CD4-positive, alpha-beta T cell treated with Interleukin-6 at 100 ng/mL for 8 hours (primary cell): ENCODE measurements around the gene ANAPC13.

Experiments
- DNase-seq: peaks from one replicate; pipeline ENCODE4 v3.0.0-alpha.2; 2020; ENCODE audit warnings: mixed read lengths, low spot score

Gene ANAPC13

DNA sequence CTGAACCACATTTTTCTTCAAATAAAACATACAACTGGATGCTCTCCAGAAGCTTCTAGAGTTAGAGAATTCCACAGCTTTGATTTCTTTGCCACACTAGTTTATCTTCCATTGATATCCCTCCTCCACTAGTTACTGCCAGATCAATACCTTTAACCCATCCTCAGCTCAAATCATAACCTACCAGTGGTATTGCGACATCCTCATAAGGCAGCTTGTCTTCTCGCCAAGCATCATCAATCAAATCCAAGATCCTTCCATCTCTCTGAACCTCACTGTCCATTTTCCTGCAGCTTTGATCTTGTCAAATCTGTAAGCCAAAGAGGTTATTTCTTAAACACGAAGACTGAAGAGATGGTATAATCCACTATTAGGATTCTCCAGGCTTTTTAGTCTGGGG, 3.2 kb downstream of the ANAPC13 start:
- DNase-seq = no peak

DNA sequence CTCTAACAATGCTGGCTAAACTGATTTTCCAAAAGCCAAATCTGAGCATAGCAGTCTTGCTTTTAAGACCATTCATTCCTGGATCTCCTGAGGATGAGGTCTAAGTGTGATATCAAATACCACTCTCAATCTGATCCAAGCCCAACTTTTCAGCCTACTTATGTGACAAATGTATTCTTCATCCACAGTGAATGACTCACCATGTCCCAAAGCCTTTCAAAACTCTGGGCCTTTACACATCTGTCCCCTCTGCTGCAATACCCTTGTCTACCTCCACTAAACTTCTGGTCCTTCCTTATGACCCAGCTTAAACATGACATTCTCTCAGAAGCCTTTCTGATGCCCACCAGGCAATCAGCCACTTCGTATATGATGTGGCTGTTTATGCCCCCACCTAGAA, 4.6 kb downstream of the ANAPC13 start:
- no peak for DNase-seq

DNA sequence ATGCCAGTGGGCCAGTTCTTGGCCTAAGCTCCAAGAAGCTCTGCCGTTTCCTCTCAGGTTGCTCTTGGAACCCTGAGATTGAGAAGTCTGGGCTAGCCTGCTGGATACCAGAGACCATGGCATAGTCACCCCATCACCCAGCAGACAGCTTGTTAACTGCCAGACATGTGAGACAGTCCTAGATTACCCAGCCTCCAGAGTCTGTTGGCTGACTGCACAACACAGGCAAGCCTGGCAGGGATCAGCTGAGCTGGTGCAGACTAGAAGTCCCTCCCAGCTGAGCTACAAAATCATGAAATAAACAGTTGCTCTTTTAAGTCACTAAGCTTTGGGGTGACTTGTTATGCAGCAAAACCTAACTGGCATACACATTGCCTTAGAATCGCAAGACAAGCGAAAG, 5.2 kb downstream of the ANAPC13 start:
- DNase-seq = no peak

DNA sequence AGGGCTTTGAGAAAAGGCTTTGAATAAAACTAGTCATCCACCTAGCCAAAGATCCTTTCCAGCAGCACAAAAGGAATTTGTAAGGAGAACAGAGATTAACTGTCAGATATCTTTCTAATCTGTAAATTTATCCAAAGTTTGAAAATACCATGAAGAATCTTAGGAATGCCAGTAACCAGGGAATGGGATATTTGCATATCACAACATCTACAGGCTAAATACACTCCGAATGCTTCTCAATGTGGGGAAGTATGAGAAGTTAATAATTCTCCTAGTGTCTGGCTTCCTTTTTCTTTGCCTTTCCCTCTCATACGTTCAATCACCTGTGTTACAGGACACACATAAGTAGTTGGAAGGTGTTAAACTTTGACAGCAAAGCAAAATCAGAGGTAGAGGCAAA, 7.8 kb downstream of the ANAPC13 start:
- no peak for DNase-seq

DNA sequence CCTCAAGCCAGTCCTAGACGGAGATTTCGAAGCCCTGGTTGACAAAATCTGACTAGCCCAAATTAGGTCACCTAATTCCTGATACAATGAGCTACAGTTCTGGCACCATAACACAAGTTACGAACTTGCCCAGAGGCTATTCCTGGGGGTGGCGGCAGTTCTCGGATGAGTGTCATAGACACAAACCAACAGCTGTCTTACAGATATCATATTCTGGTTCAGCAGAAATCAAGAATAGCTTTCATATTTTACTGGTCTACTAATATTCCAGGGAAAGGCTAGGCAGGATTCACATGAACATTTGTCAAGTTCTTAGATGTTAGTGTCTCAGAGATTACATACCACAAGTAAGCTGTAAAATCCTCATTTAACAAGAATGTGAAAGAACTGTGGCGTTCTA, 8.8 kb downstream of the ANAPC13 start:
- no peak for DNase-seq

DNA sequence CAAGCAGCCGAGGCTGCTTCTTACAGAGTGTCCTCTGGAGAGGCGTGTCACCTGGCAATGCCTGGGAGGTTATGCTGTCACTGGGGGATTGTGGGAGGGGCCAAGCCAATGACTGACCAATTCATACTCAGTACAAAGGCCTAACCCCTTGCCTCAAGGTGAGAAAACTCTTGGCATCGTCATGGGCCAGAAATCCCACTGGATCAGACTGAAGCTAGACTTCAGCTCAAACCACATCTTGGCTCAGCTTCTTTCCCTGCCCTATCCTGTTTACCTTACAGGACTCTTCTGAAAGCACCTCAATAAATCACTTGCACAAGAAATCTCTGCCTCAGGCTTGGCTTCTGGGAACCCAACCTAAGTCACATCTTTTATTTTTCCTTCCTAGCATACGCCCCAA, 9.5 kb downstream of the ANAPC13 start:
- no peak for DNase-seq

DNA sequence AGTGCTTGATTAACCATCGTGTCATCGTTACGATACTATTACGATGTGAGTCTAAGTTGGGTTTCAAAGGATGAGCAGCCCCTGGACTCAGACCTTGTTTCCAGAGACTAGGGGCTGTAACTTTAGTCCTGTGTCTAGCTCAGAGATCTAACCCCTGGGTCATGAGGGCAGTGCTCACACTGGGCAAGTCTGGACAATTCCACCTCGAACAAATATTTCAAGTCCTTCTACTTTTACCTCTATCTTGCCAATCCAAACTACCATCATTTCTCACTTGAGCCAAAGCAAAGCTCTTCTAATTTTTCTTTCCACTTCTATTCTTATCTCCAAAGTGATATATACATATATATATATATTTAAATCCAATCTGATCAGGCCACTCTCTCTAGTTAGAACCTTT, 10.8 kb downstream of the ANAPC13 start:
- no peak for DNase-seq

DNA sequence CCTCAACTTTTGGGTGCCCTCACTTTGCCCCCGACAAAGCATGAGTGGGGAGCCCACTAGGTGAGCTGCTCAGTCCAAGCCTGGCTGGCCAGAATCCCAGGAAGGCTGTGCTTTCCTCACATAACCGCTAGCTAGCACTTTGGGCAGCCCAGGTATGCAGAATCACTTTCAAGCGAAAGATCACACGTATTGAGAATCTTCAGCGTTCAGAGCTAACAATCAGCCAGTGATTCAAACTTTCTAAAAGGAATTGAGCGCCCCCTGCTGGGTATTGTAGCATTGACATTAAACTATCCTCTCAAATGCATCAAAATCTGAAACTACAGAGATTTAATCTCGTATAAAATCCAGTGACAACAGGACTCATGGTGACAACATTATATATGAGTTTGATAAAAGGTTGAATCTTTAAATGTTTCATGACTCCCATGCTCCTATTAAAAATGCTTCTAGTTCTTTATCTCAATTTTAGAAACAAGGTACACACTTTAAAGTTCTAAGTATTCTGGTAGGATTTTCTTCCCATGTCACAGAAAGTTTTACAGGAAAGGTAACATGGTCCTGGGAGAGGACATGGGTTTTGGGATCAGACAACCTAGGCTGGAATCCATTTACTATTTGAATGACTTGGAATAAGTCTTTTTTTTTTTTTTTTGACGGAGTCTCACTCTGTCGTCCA, 11.8 kb downstream of the ANAPC13 start:
- DNase-seq = peak; percentile 70

DNA sequence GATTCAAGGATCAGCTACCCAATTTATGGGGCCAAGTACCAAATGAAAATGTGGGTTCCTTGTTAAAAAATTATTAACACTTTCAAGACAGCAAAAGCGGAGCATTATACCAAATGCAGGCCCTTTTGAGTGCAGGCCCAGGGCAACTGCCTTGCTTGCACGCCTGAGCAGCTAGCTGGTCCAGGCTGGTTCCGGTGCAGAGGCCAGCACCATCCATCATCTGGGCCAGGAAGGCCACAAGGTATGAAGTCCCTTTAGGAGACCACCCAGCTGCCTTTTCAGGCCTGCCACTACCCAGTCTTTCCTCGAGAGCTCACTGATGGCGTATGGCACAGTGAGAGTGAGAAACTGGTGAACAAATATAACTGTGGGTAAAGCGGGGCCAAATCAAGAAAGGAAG, 13.0 kb downstream of the ANAPC13 start:
- no peak for DNase-seq

DNA sequence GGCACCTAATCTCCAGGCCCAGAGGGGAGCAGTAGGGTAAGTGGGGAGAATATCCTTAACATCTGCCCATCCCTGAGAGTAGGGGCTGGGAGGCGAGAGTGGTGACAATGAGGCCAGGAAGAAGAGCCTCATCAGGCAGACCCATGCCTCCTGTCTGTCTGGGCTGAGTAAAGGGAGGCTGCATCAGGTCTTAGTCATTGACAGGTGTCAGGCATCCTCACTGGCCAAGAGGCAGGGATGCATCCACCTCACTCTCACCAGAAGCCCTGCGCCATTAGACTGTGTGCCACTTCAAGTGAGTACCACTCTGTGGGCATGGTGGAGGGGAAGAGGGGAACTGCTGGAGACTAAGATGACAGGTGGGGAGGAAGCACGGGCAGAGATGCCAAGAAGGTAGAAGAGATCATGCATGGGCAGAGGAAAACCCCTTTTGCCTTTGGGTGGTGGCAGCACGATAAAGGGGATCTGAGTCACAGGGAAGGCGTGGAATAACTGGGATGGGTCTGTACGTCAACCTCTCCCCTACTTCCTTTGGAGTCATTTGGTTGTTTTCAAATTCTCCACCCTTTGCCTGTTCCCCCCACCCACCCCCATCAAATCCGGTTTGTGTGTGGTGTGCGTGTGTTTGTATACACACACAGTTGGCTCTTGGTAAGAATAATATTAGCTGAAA, 14.1 kb downstream of the ANAPC13 start:
- no peak for DNase-seq

DNA sequence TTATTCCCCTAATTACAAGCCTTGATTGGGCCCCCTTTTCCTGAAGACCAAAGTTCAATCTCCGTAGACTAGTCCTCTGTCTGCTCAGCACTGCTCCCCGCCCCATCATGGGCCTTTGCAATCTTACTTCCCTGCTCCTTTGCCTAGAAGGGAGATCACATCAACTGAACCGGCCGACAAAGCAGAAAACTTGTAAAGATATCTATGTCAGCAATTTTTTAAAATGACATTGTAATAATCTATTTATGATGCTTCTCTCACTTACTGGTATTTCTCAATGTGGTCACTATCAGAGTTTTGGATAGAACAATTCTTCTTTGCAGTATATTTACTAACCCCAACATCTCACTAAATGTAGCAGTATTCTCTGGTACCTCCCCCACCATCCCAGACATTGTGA, 17.3 kb downstream of the ANAPC13 start:
- DNase-seq = no peak

DNA sequence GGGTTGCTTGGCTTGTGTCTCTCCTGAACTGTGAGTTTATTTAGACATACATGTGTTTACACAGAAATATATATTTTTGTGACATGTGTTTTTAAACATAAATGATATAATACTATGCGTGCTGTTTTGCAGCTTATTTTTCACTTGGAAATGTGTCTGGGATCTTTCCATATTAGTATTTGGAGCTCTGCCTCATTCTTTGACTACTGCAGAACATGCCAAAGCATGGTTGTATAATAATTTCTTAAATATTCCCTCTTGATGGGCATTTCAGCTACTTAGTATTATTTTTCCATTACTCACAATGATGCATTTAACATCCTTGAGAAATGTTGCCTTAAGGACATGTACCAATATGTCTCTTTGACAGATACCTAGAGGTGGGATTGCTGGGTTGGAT, 19.5 kb downstream of the ANAPC13 start:
- no peak for DNase-seq

DNA sequence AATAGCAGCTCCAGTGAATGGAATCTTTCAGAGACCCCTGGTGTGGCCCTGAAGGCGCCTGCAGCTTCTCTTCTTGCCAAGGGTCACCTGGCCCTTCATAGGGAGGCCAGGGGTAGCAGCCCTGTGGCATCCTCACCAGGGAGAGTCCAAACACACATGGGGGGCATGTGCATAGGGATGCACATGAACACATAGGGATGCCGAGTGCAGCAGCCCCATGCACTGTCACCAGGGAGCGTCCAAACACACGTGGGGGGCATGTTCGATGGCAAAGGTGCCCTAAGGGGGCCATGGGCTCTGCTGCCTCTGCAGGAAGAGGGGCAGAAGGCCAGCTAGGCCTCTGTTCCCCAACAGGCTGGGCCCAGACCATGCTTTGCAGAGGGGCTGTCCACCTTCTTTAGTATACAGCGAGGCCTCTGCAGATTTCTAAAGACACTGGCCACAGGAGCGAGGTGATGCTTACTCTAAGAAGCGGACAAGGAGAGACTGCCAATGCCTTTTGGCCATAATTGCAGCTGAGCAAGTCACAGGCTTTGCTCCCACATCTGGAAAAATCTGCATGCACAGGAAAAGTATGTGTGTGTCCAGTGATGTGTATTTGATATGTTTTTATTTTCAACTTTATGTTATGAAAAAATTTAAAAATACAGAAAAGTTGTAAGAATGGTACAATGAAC, 21.0 kb downstream of the ANAPC13 start:
- no peak for DNase-seq

DNA sequence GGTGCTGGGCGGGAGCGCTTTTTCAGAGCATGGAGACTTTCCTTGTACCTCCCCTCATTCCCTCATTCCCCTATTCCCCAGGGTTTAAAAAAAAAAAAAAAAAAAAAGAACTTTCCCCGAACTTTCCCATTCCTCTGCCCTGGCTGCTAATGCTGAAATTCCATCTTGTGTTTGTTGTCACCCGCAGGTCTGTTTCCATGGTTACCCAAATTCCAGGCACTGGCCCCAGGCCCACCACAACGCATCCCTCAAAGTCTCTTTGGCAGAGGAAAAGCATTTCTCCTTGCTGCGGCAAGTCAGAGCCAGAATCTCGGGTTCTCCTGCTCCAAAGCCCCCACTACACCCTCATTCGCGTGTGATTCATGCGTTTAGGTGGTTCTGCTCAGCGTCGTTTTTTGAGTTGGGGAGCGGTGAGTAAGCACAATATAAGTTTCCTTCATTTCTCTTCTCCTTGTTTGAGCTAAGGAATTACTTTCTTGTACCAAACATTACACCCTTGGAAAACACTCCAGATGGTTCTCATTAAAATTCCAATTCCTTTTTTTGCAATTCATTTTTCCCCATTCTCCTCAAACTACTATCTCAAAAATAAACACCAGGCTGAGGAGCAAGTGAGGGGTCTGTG, 21.6 kb downstream of the ANAPC13 start:
- DNase-seq = no peak

DNA sequence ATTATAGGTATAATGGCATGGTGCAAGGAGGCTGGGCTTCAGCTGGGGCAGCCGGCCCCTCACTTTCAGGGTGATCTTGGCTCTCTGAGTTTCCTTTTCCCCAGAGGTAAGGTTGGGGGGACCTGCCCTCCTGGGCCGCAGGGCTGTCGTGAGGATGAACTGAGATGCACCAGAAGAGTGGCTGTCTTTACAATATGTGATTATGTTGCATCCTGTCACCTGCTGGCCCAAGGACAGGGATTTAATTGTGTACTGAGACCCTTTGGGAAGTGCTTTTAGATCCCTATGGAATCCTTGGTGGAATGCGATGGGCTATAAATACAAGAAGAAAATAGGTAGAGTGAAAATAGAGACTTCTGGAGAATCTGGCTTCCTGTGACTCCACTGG, 22.1 kb downstream of the ANAPC13 start:
- no peak for DNase-seq

DNA sequence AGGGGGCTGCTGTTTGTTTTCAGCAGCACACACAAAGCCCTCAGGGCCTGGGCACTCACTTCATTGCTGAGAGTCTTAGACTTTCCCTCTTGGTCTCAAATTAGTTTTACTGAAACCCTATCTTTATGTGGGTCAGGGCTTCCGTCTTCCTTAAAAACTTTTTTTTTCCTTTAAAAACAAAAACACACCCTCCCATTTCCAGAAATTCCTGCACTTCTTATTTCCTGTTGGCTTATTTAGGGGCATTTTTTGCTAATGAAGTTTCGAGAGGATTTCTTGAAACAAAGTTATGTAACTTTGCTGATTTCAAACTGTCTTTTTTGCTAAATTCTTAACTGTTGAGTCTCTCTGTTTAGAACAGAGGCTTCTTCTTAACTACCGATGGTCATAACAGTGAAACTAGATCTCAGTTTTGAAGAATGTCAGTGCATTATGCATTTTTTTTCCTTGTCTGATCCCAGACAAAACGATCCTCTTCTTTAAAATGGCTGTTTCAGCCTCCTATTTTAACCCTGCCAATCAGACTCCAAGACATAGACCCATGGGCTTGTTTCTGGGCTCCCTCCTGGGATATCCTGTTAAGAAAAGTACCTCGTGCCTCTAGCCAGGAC, 23.3 kb downstream of the ANAPC13 start:
- DNase-seq = no peak

DNA sequence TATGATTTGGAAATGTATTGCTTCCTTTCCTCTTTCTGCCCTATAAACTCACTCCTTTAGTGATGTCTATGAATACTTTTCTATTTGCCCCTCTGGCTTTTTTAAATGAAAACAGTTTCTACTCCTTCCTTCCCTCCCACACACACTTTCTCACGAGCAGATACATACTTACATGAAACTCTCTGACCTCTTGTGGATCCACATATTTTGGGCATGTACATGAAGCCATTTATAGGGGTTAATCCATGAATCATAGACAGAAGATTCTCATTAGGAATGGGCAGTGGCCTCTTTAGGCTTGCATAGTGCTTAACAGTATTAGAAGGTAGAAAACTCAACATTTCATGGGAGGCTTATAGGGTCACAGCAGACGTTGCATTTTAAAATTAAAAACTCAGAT, 24.8 kb downstream of the ANAPC13 start:
- no peak for DNase-seq

DNA sequence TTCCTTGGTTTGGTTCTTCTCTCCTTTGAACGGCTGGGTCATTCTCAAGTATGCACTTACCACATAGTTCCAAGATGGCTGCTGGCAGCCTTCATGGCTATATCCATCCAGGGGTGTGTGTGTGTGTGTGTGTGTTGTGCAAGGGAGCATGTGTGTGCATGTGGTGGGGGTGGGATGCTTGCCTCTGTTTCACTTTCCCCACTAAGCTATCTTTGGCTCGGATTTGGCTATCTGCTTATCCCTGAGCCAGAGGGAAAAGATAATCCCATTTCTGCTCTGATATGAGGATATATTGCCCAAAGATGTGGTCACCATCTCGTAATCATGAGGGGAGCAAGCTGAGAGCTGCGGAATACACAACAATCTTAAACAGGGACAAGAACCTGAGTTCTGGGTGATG, 26.2 kb downstream of the ANAPC13 start:
- DNase-seq = no peak

DNA sequence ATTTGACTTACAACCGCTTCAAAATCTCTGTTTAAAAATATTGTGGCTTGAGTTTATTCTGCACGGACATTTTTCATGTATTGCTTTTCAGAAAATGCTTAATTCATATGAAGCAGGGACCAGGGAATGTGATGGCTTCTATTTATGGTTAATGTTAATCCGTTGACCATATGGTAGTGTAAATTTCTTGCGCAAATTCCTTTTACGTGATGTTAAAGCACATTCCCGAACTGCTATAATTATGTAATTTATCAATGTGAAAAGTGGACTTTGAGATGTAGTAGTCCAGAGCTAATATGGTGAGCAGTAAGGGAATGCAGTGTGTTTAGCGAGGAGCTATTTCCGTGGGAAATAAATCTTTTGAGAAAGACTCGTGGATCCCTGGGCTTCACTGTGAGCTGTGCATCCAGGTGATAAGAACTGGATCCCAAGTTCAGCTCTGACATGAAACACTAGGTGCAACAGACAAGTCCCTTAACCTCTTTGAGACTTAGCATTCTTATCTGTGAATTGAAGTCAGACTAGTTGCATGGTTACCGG, 27.3 kb downstream of the ANAPC13 start:
- DNase-seq = no peak

DNA sequence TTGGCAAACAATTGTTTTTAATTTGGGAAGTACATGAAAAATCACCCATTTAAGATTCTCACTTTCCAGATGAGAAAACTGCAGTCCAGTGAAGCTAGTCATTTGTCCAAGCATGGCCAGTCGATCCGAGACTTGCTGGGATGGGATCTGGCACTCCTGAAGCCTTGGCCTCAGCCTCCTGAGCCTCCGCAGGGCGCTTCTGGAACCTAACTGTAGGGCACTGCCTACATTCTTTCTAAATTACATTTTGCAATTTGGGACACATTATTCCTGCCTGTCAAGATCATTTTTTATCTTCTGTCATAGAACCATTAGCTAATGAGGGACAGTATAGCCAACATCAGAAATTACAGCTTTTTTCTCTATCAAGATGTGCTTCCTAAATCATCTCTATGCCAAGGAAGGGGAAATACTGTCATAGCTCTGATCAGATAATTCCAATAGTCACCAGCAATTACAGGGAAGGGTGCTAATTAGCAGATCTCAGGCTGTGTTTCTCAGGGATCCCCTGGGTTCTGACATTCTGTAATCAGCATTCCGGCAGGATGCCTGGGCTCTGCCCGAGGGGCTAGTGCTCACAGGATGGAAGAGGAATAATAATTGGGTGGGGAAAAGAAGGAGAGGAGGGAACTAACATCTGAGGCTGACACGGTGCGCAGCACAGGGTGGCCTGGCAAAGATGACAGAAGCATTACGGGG, 28.3 kb downstream of the ANAPC13 start:
- DNase-seq = no peak

DNA sequence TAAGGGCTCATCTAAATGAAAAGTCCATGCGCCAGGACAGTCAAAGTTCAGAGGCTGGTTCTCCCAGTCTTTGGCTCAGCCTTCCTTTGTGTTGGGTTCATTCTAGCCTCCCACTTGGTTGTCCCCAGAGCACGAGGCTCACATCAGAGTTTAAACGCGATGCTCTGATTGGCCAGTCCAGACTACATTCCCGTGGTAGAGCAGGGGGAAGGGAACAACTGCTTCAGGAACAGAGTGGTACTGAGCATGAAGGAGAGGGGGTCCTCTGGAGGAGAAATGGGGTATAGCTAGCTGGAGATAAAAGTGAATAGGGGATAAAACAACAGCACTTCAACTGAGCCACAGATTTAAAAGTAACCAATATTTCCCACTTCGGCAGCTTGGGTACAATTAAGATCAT, 32.2 kb downstream of the ANAPC13 start:
- no peak for DNase-seq

DNA sequence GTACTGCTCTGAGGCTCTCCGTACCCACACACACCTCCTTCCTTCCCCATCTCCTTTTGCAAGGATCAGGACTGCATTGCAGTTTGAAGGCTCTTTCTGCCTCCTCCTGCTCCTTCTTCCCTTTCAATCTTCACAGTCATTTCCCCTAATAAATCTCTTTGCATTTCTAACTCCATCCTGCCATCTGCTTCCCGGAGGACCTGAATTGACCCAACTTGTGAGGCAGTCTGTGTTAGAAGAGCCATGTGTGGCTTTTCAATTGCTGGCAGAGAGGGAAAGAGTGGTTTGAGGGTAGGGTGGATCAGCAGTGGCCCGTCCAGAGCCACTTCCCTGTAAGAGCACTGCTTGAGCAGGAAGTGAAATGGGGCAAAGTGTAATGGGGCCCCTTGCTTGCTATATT, 35.8 kb downstream of the ANAPC13 start:
- DNase-seq = no peak
